Measurements from ENCODE around the gene SPNS3. TPM values are rescaled to one million over a fixed set of nuclear protein-coding genes. Genes with fewer than 3 reads are reported as not detected.

SPNS3 gene
- total and polyA plus RNA-seq, 2 experiments from 2014 or later: 0.17 to 0.60 TPM

DNA sequence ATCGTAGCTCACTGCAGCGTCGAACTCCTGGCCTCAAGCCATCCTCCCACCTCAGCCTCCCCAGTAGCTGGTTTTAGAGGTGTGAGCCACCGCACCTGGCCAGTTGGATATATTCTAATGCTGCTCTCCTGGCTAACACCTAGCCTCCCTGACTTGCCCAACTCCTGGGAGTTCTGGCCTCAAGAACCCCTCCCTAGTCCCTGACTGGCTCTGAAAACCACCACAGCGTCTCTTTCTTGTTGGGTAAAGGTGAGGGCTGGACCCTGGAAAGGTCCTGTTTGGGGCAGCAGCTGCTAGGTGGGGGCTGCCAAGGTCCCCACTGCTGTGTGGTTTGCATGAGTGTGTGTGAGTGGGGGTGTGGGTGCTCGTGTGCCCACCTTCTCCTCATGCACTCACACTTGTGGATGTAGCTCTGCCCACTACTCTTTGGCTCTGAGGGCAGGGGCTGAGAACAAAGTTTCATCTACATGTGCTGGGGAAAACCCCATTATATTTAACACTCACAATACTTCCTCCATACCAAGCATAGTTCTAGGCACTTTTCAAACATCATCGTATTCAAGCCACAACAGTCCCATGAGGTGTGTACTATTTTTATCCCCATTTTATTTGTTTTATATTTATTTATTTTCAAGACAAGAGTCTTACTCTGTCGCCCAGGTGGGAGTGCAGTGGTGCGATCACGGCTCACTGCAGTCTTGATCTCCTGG is 7.1 kb upstream of the SPNS3 start:
- H3K9me2 ChIP-seq (replicated peaks; ENCODE audit: insufficient read depth): no peaks in the 10 kb centered on the region
- H3K4me3 ChIP-seq: no peak overlapping the region
- H3K4me1 ChIP-seq (ENCODE audit: insufficient read depth): no peaks in the 10 kb centered on the region
- H3K27me3 ChIP-seq: no peaks in the 10 kb centered on the region
- H4K20me1 ChIP-seq (ENCODE audit: insufficient read depth, poor library complexity, severe bottlenecking): no peaks in the 10 kb centered on the region
- no peaks in the 10 kb centered on the region for H3K36me3 ChIP-seq (replicated peaks; ENCODE audit: insufficient read depth, low read depth)
- DNase-seq (ENCODE audit: low spot score): no peak
- no peaks in the 10 kb centered on the region for H3K9me3 ChIP-seq (ENCODE audit: low read depth)
- H3K79me2 ChIP-seq: no peaks in the 10 kb centered on the region
- no peak overlapping the region for H3K27ac ChIP-seq
- H3K4me2 ChIP-seq: no peak overlapping the region
- TF ChIP-seq CTCF (IDR thresholded peaks at IDR 0.05; ENCODE audit: poor library complexity) (no peak), EZH2 (IDR thresholded peaks at IDR 0.05; ENCODE audit: borderline replicate concordance) (no peak)
- 90% methylated on average over 10 of the region's 10 CpGs for WGBS (ENCODE audit: low lambda C conversion rate, missing lambda C conversion rate)
- H2AFZ ChIP-seq: no peak overlapping the region

- Histone ChIP-seq H3K4me2 (no peak overlapping the region), H2AFZ (no peak overlapping the region), H3K4me1 (ENCODE audit: insufficient read depth) (no peaks in the 10 kb centered on the region), H3K27me3 (no peaks in the 10 kb centered on the region), H3K27ac (no peak overlapping the region), H3K79me2 (no peaks in the 10 kb centered on the region), H3K9me2 (replicated peaks; ENCODE audit: insufficient read depth) (no peaks in the 10 kb centered on the region), H3K4me3 (no peak overlapping the region), H3K36me3 (replicated peaks; ENCODE audit: insufficient read depth, low read depth) (no peaks in the 10 kb centered on the region), H4K20me1 (ENCODE audit: insufficient read depth, poor library complexity, severe bottlenecking) (no peaks in the 10 kb centered on the region), H3K9me3 (ENCODE audit: low read depth) (no peaks in the 10 kb centered on the region)
- no peak for DNase-seq (ENCODE audit: low spot score)
- no peak for TF ChIP-seq EZH2phosphoT487 (IDR thresholded peaks at IDR 0.05; ENCODE audit: low read depth, severe bottlenecking, unreplicated experiment)
- TF ChIP-seq EZH2 (IDR thresholded peaks at IDR 0.05; ENCODE audit: borderline replicate concordance): no peak
- no peak for TF ChIP-seq CTCF (IDR thresholded peaks at IDR 0.05; ENCODE audit: poor library complexity)
- WGBS (ENCODE audit: low lambda C conversion rate, missing lambda C conversion rate): 96% methylated on average over 11 of the region's 11 CpGs
Observed at GRCh38 chr17:4427505-4427904, 6.2 kb upstream of the SPNS3 start.

GRCh38 chr17:4436381-4436780 is 2.6 kb downstream of the SPNS3 start:
- TF ChIP-seq CTCF (IDR thresholded peaks at IDR 0.05; ENCODE audit: poor library complexity) (no peak), EZH2phosphoT487 (IDR thresholded peaks at IDR 0.05; ENCODE audit: low read depth, severe bottlenecking, unreplicated experiment) (no peak), EZH2 (IDR thresholded peaks at IDR 0.05; ENCODE audit: borderline replicate concordance) (no peak)
- Histone ChIP-seq H3K4me1 (ENCODE audit: insufficient read depth) (no peaks in the 10 kb centered on the region), H2AFZ (no peak overlapping the region), H4K20me1 (ENCODE audit: insufficient read depth, poor library complexity, severe bottlenecking) (no peaks in the 10 kb centered on the region), H3K36me3 (replicated peaks; ENCODE audit: insufficient read depth, low read depth) (no peaks in the 10 kb centered on the region), H3K4me3 (no peak overlapping the region), H3K4me2 (no peak overlapping the region), H3K79me2 (no peaks in the 10 kb centered on the region), H3K27me3 (no peaks in the 10 kb centered on the region), H3K9me2 (replicated peaks; ENCODE audit: insufficient read depth) (no peaks in the 10 kb centered on the region), H3K9me3 (ENCODE audit: low read depth) (no peaks in the 10 kb centered on the region), H3K27ac (no peak overlapping the region)
- no peak for DNase-seq (ENCODE audit: low spot score)
- 62% methylated on average over 4 of the region's 4 CpGs for WGBS (ENCODE audit: low lambda C conversion rate, missing lambda C conversion rate)

Measured in hepatocyte (in vitro differentiated cells).